GM23338 (cell line): ENCODE data around the gene MBNL1. TPM values are rescaled to one million over a fixed set of nuclear protein-coding genes. Genes with fewer than 3 reads are reported as not detected.

ENCODE experiments used
- ATAC-seq: fragments of 200-7000 bp; cut with Tn5 transposase; 3 replicates; pipeline ENCODE4 v1.9.1; 2020
- DNase-seq: peaks from one replicate; pipeline ENCODE4 v3.0.0-alpha.2; 2015; ENCODE audit warnings: low spot score
- H2AFZ ChIP-seq: fragments of 200-600 bp; sonication (generic); 2 replicates; pipeline ENCODE4 v1.8.0; 2016; ENCODE audit warnings: antibody characterized with exemption, mild to moderate bottlenecking, moderate library complexity
- H3F3A ChIP-seq: fragments of 200-600 bp; sonication (generic); replicated peaks from 2 replicates; pipeline ENCODE4 v1.8.0; 2017; ENCODE audit warnings: antibody characterized with exemption, mixed run types, low read depth
- H3K27ac ChIP-seq: fragments of 200-600 bp; sonication (generic); 2 replicates; pipeline ENCODE4 v1.6.1; 2016; ENCODE audit warnings: low read depth
- H3K27me3 ChIP-seq: fragments of 200-600 bp; sonication (generic); 2 replicates; pipeline ENCODE4 v1.8.0; 2016; ENCODE audit warnings: mild to moderate bottlenecking, mixed run types, moderate library complexity; ENCODE audit not compliant: insufficient read depth
- H3K36me3 ChIP-seq: fragments of 200-600 bp; sonication (generic); 2 replicates; pipeline ENCODE4 v1.8.0; 2016; ENCODE audit warnings: mild to moderate bottlenecking; ENCODE audit not compliant: insufficient read depth
- H3K4me1 ChIP-seq: fragments of 200-600 bp; sonication (generic); 2 replicates; pipeline ENCODE4 v1.8.0; 2016; ENCODE audit warnings: mild to moderate bottlenecking, moderate library complexity; ENCODE audit not compliant: insufficient read depth
- H3K4me2 ChIP-seq: fragments of 200-600 bp; sonication (generic); 2 replicates; pipeline ENCODE4 v1.7.1; 2017; ENCODE audit warnings: mixed run types
- H3K4me3 ChIP-seq: fragments of 200-600 bp; sonication (generic); 2 replicates; pipeline ENCODE4 v1.6.1; 2016; ENCODE audit warnings: mixed run types
- H3K79me2 ChIP-seq: fragments of 200-600 bp; sonication (generic); replicated peaks from 2 replicates; pipeline ENCODE4 v1.8.0; 2017; ENCODE audit warnings: mild to moderate bottlenecking; ENCODE audit not compliant: insufficient read depth
- H3K9me2 ChIP-seq: fragments of 200-600 bp; sonication (generic); 2 replicates; pipeline ENCODE4 v1.8.0; 2017; ENCODE audit not compliant: insufficient read depth
- H4K20me1 ChIP-seq: fragments of 200-600 bp; sonication (generic); replicated peaks from 2 replicates; pipeline ENCODE4 v1.8.0; 2017; ENCODE audit warnings: mild to moderate bottlenecking; ENCODE audit not compliant: insufficient read depth
- H3K27ac Mint-ChIP-seq: 2 replicates; pipeline ENCODE4 v1.8.0; 2020; ENCODE audit warnings: inconsistent platforms, mild to moderate bottlenecking, moderate library complexity, mixed read lengths
- H3K27me3 Mint-ChIP-seq: 3 replicates; pipeline ENCODE4 v1.8.0; 2022; ENCODE audit warnings: low read depth, mild to moderate bottlenecking, moderate library complexity, mixed read lengths, inconsistent platforms; ENCODE audit not compliant: insufficient read depth, poor library complexity
- H3K36me3 Mint-ChIP-seq: 3 replicates; pipeline ENCODE4 v1.8.0; 2021; ENCODE audit warnings: low read depth, mild to moderate bottlenecking, inconsistent platforms, moderate library complexity, mixed read lengths
- H3K4me1 Mint-ChIP-seq: 3 replicates; pipeline ENCODE4 v1.8.0; 2020; ENCODE audit warnings: mild to moderate bottlenecking, inconsistent platforms, mixed read lengths
- H3K4me3 Mint-ChIP-seq: 3 replicates; pipeline ENCODE4 v1.8.0; 2021; ENCODE audit warnings: moderate library complexity, mild to moderate bottlenecking, inconsistent platforms, mixed read lengths
- H3K9me3 Mint-ChIP-seq: 3 replicates; pipeline ENCODE4 v1.8.0; 2020; ENCODE audit warnings: moderate library complexity, mild to moderate bottlenecking, inconsistent platforms, mixed read lengths
- CREB1 ChIP-seq: fragments of 250-450 bp; sonication (Bioruptor Pico); IDR thresholded peaks from 2 replicates; pipeline ENCODE4 v1.5.0; 2020; ENCODE audit warnings: low read depth, mild to moderate bottlenecking, moderate library complexity
- EZH2 ChIP-seq: fragments of 200-600 bp; sonication (generic); IDR thresholded peaks from one replicate; pipeline ENCODE4 v1.8.0; 2017; ENCODE audit warnings: antibody characterized with exemption, mild to moderate bottlenecking, low read depth; ENCODE audit not compliant: unreplicated experiment
- JUNB ChIP-seq: IDR thresholded peaks from one replicate; pipeline ENCODE4 v1.6.1; 2016; ENCODE audit warnings: antibody characterized with exemption; ENCODE audit not compliant: unreplicated experiment
- NANOG ChIP-seq: IDR thresholded peaks from 2 replicates; pipeline ENCODE4 v1.6.1; 2016; ENCODE audit warnings: antibody characterized with exemption, borderline replicate concordance
- POLR2AphosphoS5 ChIP-seq: IDR thresholded peaks from 2 replicates; pipeline ENCODE4 v1.6.1; 2016; ENCODE audit warnings: antibody characterized with exemption, low read depth
- STAT1 ChIP-seq: IDR thresholded peaks from one replicate; pipeline ENCODE4 v1.6.1; 2016; ENCODE audit warnings: antibody characterized with exemption; ENCODE audit not compliant: unreplicated experiment
- ZNF114 ChIP-seq: fragments of 250-450 bp; sonication (Bioruptor Pico); IDR thresholded peaks from 2 replicates; pipeline ENCODE4 v1.5.0; 2020; ENCODE audit warnings: mild to moderate bottlenecking, moderate library complexity
- ZNF331 ChIP-seq: fragments of 250-450 bp; sonication (Bioruptor Pico); IDR thresholded peaks from 2 replicates; pipeline ENCODE4 v1.5.0; 2020; ENCODE audit warnings: low read depth, mild to moderate bottlenecking, moderate library complexity
- ZNF462 ChIP-seq: fragments of 250-450 bp; sonication (Bioruptor Pico); IDR thresholded peaks from 2 replicates; pipeline ENCODE4 v1.5.0; 2020; ENCODE audit warnings: mild to moderate bottlenecking, moderate library complexity
- polyA plus RNA-seq: library from polyadenylated mRNA; unstranded; fragments of >200 nt; fragmentation: Nextera tagmentation; extraction: Ambion mirVana; gene quantifications from 2 replicates; pipeline ENCODE4 v1.2.1, GENCODE V29; 2016
- total RNA-seq: library from RNA; depleted of rRNA; stranded (reverse); fragments of >200 nt; shearing (Covaris generic); gene quantifications from 2 replicates; pipeline ENCODE4 v1.2.3, GENCODE V29; 2014
- TF ChIP-seq, protein P1 (sequence below): IDR thresholded peaks from one replicate; pipeline ENCODE4 v1.6.1; 2018; ENCODE audit warnings: antibody characterized with exemption; ENCODE audit not compliant: unreplicated experiment
- TF ChIP-seq, protein P2 (sequence below), 2 experiments: fragments of 200-600 bp in 1 of 2; sonication (generic) in 1 of 2; conservative IDR thresholded peaks; 2 replicates each; pipeline versions ENCODE4 v1.5.1 to v1.6.1; 2016 to 2017; ENCODE audit warnings: antibody characterized with exemption in 2 of 2, low read depth in 2 of 2, mild to moderate bottlenecking in 2 of 2, moderate library complexity in 1 of 2

Gene MBNL1
- total and polyA plus RNA-seq, 2 experiments from 2014 or later = 9.4 to 23.2 TPM

DNA sequence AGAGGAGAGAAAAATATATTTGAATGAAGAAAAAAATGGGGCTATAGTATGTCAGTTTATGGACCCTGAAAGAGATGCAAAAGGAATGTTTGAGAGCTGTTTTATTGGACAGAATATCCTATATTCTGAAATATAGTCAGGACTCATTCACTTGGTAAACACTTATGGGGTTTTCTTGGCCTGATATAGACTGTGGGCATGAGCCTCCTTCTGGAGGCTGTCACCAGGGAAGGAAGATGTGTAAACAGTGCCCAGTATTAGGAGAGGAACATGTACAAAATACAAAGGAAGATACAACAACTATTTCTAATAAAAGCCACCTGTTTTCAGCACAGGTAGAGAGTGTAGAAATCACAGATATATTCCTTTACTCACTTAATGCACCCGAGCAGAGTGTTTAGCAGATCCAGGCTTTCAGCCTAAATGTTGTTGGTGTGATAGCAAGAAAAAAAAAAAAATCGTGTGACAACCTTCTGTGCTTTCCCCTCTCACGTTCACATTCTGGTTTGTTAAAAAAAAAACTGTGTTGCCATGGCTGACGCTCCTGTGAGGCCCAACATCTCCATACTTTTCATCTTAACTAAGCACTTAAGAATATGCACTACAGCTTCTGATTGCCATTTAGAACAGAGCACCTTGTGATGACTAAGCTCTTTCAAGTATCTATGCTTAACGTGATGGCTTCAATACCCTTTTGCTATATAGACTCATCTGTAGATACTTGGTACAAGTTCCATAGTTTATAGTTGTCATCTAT, 134.1 kb downstream of the MBNL1 start:
- no peaks in the 10 kb centered on the region for H3K9me3 Mint-ChIP-seq
- no peak overlapping the region for H3K4me3 Mint-ChIP-seq
- Histone ChIP-seq H3K4me2 (no peak overlapping the region), H3K4me3 (no peak overlapping the region), H3K4me1 (peaks cover 40% of the 10 kb centered on the region), H4K20me1 (no peaks in the 10 kb centered on the region), H3K9me2 (no peaks in the 10 kb centered on the region), H3K79me2 (peaks cover 64% of the 10 kb centered on the region), H3K27ac (0 out of 2 replicates have a peak overlapping the region, but pooled peaks have one; percentile 63), H3F3A (no peaks in the 10 kb centered on the region), H3K27me3 (no peaks in the 10 kb centered on the region), H2AFZ (no peak overlapping the region), H3K36me3 (no peaks in the 10 kb centered on the region)
- peak overlapping the region; percentile 80 for H3K27ac Mint-ChIP-seq
- H3K4me1 Mint-ChIP-seq = peaks cover 43% of the 10 kb centered on the region
- ATAC-seq (peak; percentile 25; the same call in 1 of the 3 replicates), DNase-seq (no peak)
- peaks cover 4% of the 10 kb centered on the region for H3K27me3 Mint-ChIP-seq
- no peaks in the 10 kb centered on the region for H3K36me3 Mint-ChIP-seq
- TF ChIP-seq POLR2AphosphoS5 = no peak
- TF ChIP-seq, protein P1, sequence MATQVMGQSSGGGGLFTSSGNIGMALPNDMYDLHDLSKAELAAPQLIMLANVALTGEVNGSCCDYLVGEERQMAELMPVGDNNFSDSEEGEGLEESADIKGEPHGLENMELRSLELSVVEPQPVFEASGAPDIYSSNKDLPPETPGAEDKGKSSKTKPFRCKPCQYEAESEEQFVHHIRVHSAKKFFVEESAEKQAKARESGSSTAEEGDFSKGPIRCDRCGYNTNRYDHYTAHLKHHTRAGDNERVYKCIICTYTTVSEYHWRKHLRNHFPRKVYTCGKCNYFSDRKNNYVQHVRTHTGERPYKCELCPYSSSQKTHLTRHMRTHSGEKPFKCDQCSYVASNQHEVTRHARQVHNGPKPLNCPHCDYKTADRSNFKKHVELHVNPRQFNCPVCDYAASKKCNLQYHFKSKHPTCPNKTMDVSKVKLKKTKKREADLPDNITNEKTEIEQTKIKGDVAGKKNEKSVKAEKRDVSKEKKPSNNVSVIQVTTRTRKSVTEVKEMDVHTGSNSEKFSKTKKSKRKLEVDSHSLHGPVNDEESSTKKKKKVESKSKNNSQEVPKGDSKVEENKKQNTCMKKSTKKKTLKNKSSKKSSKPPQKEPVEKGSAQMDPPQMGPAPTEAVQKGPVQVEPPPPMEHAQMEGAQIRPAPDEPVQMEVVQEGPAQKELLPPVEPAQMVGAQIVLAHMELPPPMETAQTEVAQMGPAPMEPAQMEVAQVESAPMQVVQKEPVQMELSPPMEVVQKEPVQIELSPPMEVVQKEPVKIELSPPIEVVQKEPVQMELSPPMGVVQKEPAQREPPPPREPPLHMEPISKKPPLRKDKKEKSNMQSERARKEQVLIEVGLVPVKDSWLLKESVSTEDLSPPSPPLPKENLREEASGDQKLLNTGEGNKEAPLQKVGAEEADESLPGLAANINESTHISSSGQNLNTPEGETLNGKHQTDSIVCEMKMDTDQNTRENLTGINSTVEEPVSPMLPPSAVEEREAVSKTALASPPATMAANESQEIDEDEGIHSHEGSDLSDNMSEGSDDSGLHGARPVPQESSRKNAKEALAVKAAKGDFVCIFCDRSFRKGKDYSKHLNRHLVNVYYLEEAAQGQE = no peak
- TF ChIP-seq NANOG = no peak
- TF ChIP-seq ZNF114 (CRISPR knock-in tag) = no peak
- TF ChIP-seq ZNF331 (CRISPR knock-in tag) = no peak
- TF ChIP-seq, protein P2, sequence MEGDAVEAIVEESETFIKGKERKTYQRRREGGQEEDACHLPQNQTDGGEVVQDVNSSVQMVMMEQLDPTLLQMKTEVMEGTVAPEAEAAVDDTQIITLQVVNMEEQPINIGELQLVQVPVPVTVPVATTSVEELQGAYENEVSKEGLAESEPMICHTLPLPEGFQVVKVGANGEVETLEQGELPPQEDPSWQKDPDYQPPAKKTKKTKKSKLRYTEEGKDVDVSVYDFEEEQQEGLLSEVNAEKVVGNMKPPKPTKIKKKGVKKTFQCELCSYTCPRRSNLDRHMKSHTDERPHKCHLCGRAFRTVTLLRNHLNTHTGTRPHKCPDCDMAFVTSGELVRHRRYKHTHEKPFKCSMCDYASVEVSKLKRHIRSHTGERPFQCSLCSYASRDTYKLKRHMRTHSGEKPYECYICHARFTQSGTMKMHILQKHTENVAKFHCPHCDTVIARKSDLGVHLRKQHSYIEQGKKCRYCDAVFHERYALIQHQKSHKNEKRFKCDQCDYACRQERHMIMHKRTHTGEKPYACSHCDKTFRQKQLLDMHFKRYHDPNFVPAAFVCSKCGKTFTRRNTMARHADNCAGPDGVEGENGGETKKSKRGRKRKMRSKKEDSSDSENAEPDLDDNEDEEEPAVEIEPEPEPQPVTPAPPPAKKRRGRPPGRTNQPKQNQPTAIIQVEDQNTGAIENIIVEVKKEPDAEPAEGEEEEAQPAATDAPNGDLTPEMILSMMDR (conservative IDR thresholded peaks at IDR 0.05; ENCODE audit: low read depth in 2 of 2) = no peak
- TF ChIP-seq CREB1 = no peak
- TF ChIP-seq JUNB = no peak
- TF ChIP-seq STAT1 = no peak
- no peak for TF ChIP-seq EZH2
- no peak for TF ChIP-seq ZNF462
